Endothelial cell of umbilical vein (primary cell): ENCODE measurements around the gene CADPS. TPM values are rescaled to one million over a fixed set of nuclear protein-coding genes. Genes with fewer than 3 reads are reported as not detected.

Experiments used
- BruUV-seq: library from RNA; stranded (reverse); fragments of 400-500 nt; replicated peaks from 2 replicates; lab custom pipeline; 2021; lab: Mats Ljungman, UMichigan
- CTCF ChIA-PET: fragments of 300-600, 350-600 bp; sonication (Branson Sonifier 250); formaldehyde crosslinking; loops from one replicate; lab custom pipeline; 2021; ENCODE audit warnings: antibody characterized with exemption, inconsistent platforms; lab: Charles Lee
- POLR2A ChIA-PET: fragments of 300-600, 350-600 bp; sonication (Branson Sonifier 250); formaldehyde crosslinking; loops from one replicate; lab custom pipeline; 2021; ENCODE audit warnings: antibody characterized with exemption, inconsistent platforms; lab: Charles Lee
- DNase-seq: peaks from one replicate; pipeline ENCODE4 v3.0.0-alpha.2; 2011; ENCODE audit warnings: low read depth, low spot score
- FAIRE-seq: peaks from 2 replicates; lab custom pipeline; 2011; peaks lifted over from hg19 to GRCh38; lab: Jason Lieb, UNC
- H2AFZ ChIP-seq: 2 replicates; pipeline ENCODE4 v1.6.0; 2012; ENCODE audit warnings: low read depth, low read length, control low read depth, inconsistent platforms
- H3K27ac ChIP-seq: 2 replicates; pipeline ENCODE4 v1.5.1; 2011; ENCODE audit warnings: low read depth, mild to moderate bottlenecking, control low read depth, low read length, moderate library complexity; ENCODE audit not compliant: insufficient read depth
- H3K27me3 ChIP-seq, 2 experiments: 2 replicates each; pipeline versions ENCODE4 v1.6.0 to v1.6.1; 2011; ENCODE audit warnings: low read length in 2 of 2, mixed read lengths in 1 of 2; ENCODE audit not compliant: control insufficient read depth in 2 of 2, insufficient read depth in 2 of 2
- H3K36me3 ChIP-seq, 2 experiments: 2 replicates in 1 of 2; 3 replicates in 1 of 2; pipeline ENCODE4 v1.5.1; 2011; ENCODE audit warnings: low read length in 2 of 2, mild to moderate bottlenecking in 1 of 2, moderate library complexity in 1 of 2; ENCODE audit not compliant: control insufficient read depth in 2 of 2, insufficient read depth in 2 of 2; ENCODE audit errors: extremely low read depth in 1 of 2
- H3K4me1 ChIP-seq: 3 replicates; pipeline ENCODE4 v1.5.1; 2011; ENCODE audit warnings: mild to moderate bottlenecking, low read length; ENCODE audit not compliant: control insufficient read depth, insufficient read depth; ENCODE audit errors: extremely low read depth
- H3K4me2 ChIP-seq: 2 replicates; pipeline ENCODE4 v1.6.1; 2011; ENCODE audit warnings: low read length, control low read depth, mixed read lengths; ENCODE audit not compliant: insufficient read depth
- H3K4me3 ChIP-seq, 3 experiments: fragments of 200-600 bp in 1 of 3; sonication (generic), shearing (Covaris generic) in 1 of 3; replicated peaks in 1 of 3; 2 replicates each; pipeline ENCODE4 v1.5.1; 2011 to 2016; ENCODE audit warnings: control low read depth in 3 of 3, low read length in 3 of 3, mild to moderate bottlenecking in 2 of 3, inconsistent platforms in 1 of 3, low read depth in 1 of 3, moderate library complexity in 1 of 3; ENCODE audit not compliant: insufficient read depth in 1 of 3
- H3K79me2 ChIP-seq: 2 replicates; pipeline ENCODE4 v1.6.0; 2012; ENCODE audit warnings: low read length, inconsistent platforms; ENCODE audit not compliant: control insufficient read depth, insufficient read depth
- H3K9ac ChIP-seq: replicated peaks from 2 replicates; pipeline ENCODE3; 2011; ENCODE audit warnings: low read length, control low read depth; ENCODE audit not compliant: insufficient read depth; ENCODE audit errors: extremely low read depth
- H3K9me1 ChIP-seq: replicated peaks from 3 replicates; pipeline ENCODE4 v1.6.0; 2011; ENCODE audit warnings: mild to moderate bottlenecking, low read length; ENCODE audit not compliant: control insufficient read depth, insufficient read depth; ENCODE audit errors: extremely low read depth
- H3K9me3 ChIP-seq: replicated peaks from 2 replicates; pipeline ENCODE4 v1.5.1; 2012; ENCODE audit warnings: low read length, inconsistent platforms; ENCODE audit not compliant: control insufficient read depth, insufficient read depth
- H4K20me1 ChIP-seq: replicated peaks from 2 replicates; pipeline ENCODE3; 2011; ENCODE audit warnings: mild to moderate bottlenecking, low read length; ENCODE audit not compliant: control insufficient read depth, insufficient read depth; ENCODE audit errors: extremely low read depth
- EZH2 ChIP-seq: IDR thresholded peaks from 2 replicates; pipeline ENCODE4 v1.6.1; 2012; ENCODE audit warnings: borderline replicate concordance, low read depth, mild to moderate bottlenecking, moderate library complexity, low read length, inconsistent platforms; ENCODE audit not compliant: severe bottlenecking
- FOS ChIP-seq: IDR thresholded peaks from 2 replicates; pipeline ENCODE4 v1.6.1; 2011; ENCODE audit warnings: mild to moderate bottlenecking, low read length, moderate library complexity, borderline replicate concordance; ENCODE audit not compliant: insufficient read depth
- GATA2 ChIP-seq: IDR thresholded peaks from 2 replicates; pipeline ENCODE4 v1.7.0; 2011; ENCODE audit warnings: low read depth, mild to moderate bottlenecking, moderate library complexity, mixed read lengths, low read length; ENCODE audit not compliant: insufficient read length, insufficient read depth
- JUN ChIP-seq: IDR thresholded peaks from 2 replicates; pipeline ENCODE4 v1.6.1; 2011; ENCODE audit warnings: borderline replicate concordance, low read depth; ENCODE audit not compliant: insufficient read length, insufficient read depth
- MYC ChIP-seq: IDR thresholded peaks from one replicate; pipeline ENCODE4 v1.6.1; 2011; ENCODE audit warnings: mild to moderate bottlenecking, low read depth, low read length
- POLR2A ChIP-seq: IDR thresholded peaks from 2 replicates; pipeline ENCODE4 v1.6.1; 2012; ENCODE audit warnings: low read depth, mild to moderate bottlenecking, control low read depth, low read length
- POLR2AphosphoS5 ChIP-seq: IDR thresholded peaks from 2 replicates; pipeline ENCODE4 v1.6.1; 2012; ENCODE audit warnings: low read depth, mild to moderate bottlenecking, control low read depth, low read length, moderate library complexity; ENCODE audit not compliant: insufficient read depth
- dilution Hi-C: fragments of 300-500 bp; cut with MboI; formaldehyde crosslinking; loops from one replicate; pipeline ENCODE4 v1.15.0; 2019; ENCODE audit warnings: low sequenced_read_pairs; ENCODE audit not compliant: extremely low pct_ligation_motif_present
- intact Hi-C: fragments of 100-400 bp; cut with micrococcal nuclease; formaldehyde crosslinking; loops from one replicate; pipeline ENCODE4 v1.10.0; 2022
- polyA plus RNA-seq, 4 experiments: library from polyadenylated mRNA; depleted of rRNA in 3 of 4; stranded (reverse) in 3 of 4; unstranded in 1 of 4; fragments of >200 nt; gene quantifications; 2 replicates each; pipeline versions ENCODE4 v1.2.1 to v1.2.3, GENCODE V29; 2011 to 2012; ENCODE audit warnings: missing spikeins in 1 of 4
- total RNA-seq: library from RNA; stranded (reverse); gene quantifications from 2 replicates; pipeline ENCODE4 v1.2.3, GENCODE V29; 2021
- TF ChIP-seq, protein P1 (sequence below): IDR thresholded peaks from 2 replicates; pipeline ENCODE4 v1.6.1; 2011; ENCODE audit not compliant: insufficient read depth, insufficient read length
- TF ChIP-seq, protein P2 (sequence below), 2 donors: IDR thresholded peaks; 1 replicate in 1 of 2; 2 replicates in 1 of 2; pipeline ENCODE4 v1.5.1; 2011; ENCODE audit warnings: low read length in 2 of 2, mild to moderate bottlenecking in 2 of 2, moderate library complexity in 2 of 2, control low read depth in 1 of 2, inconsistent platforms in 1 of 2, low read depth in 1 of 2; ENCODE audit not compliant: insufficient read depth in 1 of 2; ENCODE audit errors: extremely low read depth in 1 of 2

The CADPS gene
- total and polyA plus RNA-seq, 2 donors (not counting 3 experiments of a cell fraction or from before 2014, with no cell fraction given): not detected

DNA sequence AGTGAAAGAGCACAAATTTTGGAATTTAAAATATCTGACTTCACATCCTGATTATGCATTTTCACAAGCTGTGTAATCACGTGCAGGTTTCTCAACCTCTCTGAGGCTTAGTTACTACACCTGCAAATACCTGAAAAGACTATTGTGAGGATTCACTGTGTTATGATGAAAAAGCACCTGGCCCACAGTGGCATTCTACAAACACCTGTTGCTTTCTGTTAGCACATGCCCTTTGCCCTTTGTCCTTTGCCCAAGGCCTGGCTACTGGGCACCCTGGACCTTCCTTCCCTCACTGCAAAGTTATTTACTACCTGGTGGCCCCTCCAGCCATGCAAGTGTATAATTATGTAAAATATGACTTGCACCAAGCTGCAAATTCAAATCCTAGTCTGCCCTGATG lies 227.5 kb downstream of the CADPS start:
- intact Hi-C loops (no loop called here), dilution Hi-C loops (no loop called here)
- H3K27ac ChIP-seq: no peak overlapping the region
- ChIA-PET POLR2A (no interaction called here), CTCF (no interaction called here)
- H3K4me3 ChIP-seq: no peak overlapping the region
- no peak overlapping the region for H3K9ac ChIP-seq
- no peaks in the 10 kb centered on the region for H3K9me1 ChIP-seq
- H3K4me1 ChIP-seq: no peaks in the 10 kb centered on the region
- no peak overlapping the region for H3K4me2 ChIP-seq
- no peaks in the 10 kb centered on the region for H3K79me2 ChIP-seq
- DNase-seq (no peak), FAIRE-seq (no peak)
- H2AFZ ChIP-seq: no peak overlapping the region
- H4K20me1 ChIP-seq: no peaks in the 10 kb centered on the region
- H3K36me3 ChIP-seq: no peaks in the 10 kb centered on the region
- BruUV-seq: no TSS peak
- no peak for TF ChIP-seq GATA2
- no peak for TF ChIP-seq POLR2AphosphoS5
- no peak for TF ChIP-seq POLR2A
- TF ChIP-seq, protein P1, sequence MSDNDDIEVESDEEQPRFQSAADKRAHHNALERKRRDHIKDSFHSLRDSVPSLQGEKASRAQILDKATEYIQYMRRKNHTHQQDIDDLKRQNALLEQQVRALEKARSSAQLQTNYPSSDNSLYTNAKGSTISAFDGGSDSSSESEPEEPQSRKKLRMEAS: no peak
- TF ChIP-seq, protein P2, sequence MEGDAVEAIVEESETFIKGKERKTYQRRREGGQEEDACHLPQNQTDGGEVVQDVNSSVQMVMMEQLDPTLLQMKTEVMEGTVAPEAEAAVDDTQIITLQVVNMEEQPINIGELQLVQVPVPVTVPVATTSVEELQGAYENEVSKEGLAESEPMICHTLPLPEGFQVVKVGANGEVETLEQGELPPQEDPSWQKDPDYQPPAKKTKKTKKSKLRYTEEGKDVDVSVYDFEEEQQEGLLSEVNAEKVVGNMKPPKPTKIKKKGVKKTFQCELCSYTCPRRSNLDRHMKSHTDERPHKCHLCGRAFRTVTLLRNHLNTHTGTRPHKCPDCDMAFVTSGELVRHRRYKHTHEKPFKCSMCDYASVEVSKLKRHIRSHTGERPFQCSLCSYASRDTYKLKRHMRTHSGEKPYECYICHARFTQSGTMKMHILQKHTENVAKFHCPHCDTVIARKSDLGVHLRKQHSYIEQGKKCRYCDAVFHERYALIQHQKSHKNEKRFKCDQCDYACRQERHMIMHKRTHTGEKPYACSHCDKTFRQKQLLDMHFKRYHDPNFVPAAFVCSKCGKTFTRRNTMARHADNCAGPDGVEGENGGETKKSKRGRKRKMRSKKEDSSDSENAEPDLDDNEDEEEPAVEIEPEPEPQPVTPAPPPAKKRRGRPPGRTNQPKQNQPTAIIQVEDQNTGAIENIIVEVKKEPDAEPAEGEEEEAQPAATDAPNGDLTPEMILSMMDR (IDR thresholded peaks at IDR 0.05; ENCODE audit: extremely low read depth in 1 of 2, insufficient read depth in 1 of 2, low read depth in 1 of 2, low read length in 2 of 2): no peak
- no peak for TF ChIP-seq MYC
- no peak for TF ChIP-seq FOS
- no peak for TF ChIP-seq EZH2
- no peak for TF ChIP-seq JUN
- no peaks in the 10 kb centered on the region for H3K9me3 ChIP-seq
- H3K27me3 ChIP-seq: peaks cover 0 to 6% of the 10 kb centered on the region in 2 experiments
